ENCODE data around the gene KRTAP29-1.
A peak's percentile ranks its signal among the peaks of the same experiment; 100 is the strongest.
"Not testable (repeated sequence)": the region's sequence is repeated elsewhere in the genome, so short reads cannot be mapped to it uniquely, and the experiment has no call there.

The KRTAP29-1 gene

GRCh38 chr17:41301916-41302901 lies at the start of gene KRTAP29-1:
Gene KRTAP29-1 (minus strand): TSS chr17:41302851. CDS start chr17:41302851, 0 bp downstream.
- no peak for DNase-seq (ENCODE audit: low read depth in 2 of 2)

- no peak for DNase-seq (ENCODE audit: low read depth in 2 of 2)
Measured at GRCh38 chr17:41351177-41351576, 48.5 kb upstream of the KRTAP29-1 start.

- not testable (repeated sequence) for DNase-seq (ENCODE audit: low read depth in 2 of 2)
Measured at GRCh38 chr17:41350381-41350878, 47.8 kb upstream of the KRTAP29-1 start, which contains the start of gene KRT33A. Gene KRT33A (minus strand): TSS chr17:41350828. CDS start chr17:41350767, 61 bp downstream.

DNA sequence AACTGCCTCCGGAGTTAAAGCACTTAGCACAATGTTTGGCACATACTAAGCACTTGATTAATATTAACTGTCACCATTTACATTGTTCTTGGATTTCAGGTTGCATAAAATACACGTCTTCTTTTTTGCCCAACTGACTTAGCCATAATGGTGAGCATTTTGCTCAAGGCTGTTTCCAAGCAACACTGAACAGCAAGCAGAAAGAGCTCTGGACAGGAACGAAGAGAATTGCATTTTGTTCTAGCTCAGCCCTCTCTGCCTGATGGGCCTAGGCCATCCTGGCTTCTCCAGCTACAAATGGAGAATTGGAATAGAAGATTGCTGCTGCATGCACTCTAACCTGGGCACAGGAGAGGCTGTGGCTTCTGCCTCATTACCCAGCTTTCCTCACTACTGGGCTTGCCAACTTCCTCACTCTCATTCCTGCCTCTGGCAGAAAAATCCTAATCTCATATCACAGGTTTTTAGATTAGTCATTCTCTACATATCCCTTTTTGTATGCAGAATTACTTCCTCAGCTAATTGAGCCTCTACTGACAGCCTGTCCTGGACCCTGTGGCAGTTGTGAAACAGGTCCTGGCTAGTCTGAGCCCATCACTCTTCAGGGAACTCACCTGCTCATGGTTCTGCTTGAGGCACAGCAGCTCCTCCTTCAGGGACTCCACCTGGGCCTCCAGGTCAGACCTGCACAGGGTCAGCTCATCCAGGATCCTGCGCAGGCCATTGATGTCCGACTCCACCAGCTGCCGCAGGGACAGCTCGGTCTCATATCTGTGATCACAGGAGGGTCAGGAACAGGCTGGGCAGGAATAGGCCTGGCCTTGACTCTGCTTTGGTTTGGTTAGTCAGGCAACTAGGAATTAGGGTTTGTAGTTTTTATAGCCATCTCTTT lies 45.5 kb upstream of the KRTAP29-1 start:
- DNase-seq (ENCODE audit: low read depth in 2 of 2): no peak

- not testable (repeated sequence) for DNase-seq (ENCODE audit: low read depth in 2 of 2)
Measured at GRCh38 chr17:41346421-41346820, 43.8 kb upstream of the KRTAP29-1 start.

DNA sequence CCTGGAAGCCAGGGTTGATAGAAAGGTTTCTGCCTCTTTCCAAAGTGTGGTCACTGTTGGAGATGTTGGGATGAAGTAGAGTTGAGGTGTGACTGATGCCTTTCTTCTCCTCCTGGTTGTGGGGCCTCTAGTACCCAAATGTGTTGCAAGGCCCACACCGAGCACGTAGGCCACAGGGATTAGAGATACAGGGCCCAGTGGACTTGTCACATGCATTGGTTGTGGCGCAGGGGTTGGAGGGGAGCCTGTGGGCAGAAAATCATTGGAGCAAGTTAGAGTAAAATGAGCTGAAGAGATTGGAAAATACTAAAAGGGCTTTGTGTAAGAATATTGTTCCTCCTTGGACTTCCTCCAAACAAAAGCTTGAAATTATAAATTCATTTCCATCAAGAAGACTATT lies 43.3 kb upstream of the KRTAP29-1 start:
- no peak for DNase-seq (ENCODE audit: low read depth in 2 of 2)

GRCh38 chr17:41343029-41343428 lies 40.4 kb upstream of the KRTAP29-1 start:
- no peak for DNase-seq (ENCODE audit: low read depth in 2 of 2)

DNA sequence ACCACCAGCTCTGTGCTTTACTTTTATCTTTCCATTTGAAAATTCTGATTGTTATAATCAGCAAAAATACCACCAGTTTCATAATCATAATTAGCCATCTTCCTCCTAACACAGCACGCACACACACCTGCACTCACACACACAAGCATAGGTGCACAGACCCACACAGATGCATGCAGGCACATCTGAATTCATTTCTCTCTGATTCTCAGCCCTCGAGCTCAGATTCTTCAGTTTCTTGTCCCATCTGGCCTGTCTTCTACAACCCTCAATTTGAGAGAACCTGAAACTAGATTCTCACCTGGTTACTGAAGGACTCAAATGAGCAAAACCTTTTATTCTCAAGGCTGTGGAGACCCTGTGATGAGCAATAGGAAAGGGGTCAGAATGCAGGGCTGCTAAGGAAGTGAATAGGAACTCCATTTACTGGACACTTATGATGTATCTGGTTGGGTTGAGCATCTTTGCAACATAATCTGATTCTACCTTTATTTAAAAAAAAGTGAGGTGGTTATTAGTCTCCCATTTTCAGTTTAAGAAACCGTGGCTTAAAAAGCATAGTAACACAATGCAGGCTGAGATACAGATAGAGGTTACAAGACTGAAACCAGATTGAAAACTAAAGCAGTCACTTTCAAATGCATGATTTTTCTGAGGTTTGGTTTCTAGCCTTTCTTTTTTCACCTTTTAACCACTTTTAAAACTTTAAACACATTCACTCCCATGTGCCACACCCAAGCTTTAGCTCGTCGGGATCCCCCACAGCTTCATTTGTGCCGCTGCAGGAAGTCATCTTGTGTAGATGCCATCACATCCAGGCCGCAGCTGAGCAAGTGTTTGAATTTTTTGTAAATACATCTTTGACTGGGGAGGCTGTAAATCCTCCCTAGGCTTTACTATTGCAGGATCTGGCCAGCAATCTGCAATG lies 38.5 kb upstream of the KRTAP29-1 start:
- no peak for DNase-seq (ENCODE audit: low read depth in 2 of 2)

DNA sequence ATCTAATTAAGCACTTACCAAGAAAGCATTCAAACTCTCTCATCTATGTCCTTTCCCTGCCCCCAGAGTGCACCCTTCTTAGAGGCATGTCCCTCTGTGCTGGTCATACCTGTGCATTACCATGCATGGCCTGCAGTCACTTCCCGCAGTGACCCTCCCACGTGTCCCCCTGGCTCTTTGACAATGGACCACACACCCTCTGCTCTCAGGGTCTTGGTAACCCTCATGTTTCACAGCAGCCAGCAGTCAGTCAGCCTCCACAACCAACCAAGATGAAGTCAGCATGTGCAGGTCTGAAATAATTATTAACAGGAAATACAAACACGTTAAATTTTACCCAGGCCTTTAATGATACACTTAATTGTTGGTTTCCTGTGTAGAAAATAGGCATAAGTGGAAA lies 37.8 kb upstream of the KRTAP29-1 start:
- DNase-seq (ENCODE audit: low read depth in 2 of 2): no peak

GRCh38 chr17:41339571-41340172 lies 37.0 kb upstream of the KRTAP29-1 start:
- no peak for DNase-seq (ENCODE audit: low read depth in 2 of 2)

DNA sequence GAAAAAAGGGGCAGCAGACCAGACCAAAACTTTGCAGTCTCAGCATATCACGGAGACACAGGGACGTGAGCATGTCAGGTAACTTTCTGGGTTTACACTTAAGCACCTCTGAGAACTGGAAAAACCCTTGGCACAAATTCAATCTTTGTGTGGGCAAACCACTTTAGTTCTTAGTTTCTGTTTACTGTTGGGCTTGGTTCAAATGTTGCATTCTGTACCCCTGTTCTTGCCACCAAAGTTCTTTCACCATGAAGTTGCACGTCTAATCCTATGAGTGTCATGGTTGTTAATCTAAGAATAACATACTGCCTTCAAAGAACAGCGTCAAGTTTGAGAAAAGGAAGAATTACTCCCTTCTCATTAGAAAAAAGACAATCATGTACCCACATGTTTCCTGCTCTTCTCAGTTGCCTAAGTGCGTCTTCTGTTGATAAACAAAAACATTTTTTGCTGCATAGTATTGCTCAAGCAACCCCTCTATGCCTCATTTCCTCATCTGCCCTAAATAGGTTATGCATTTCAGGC lies 36.4 kb upstream of the KRTAP29-1 start:
- DNase-seq (ENCODE audit: low read depth in 2 of 2): no peak

DNA sequence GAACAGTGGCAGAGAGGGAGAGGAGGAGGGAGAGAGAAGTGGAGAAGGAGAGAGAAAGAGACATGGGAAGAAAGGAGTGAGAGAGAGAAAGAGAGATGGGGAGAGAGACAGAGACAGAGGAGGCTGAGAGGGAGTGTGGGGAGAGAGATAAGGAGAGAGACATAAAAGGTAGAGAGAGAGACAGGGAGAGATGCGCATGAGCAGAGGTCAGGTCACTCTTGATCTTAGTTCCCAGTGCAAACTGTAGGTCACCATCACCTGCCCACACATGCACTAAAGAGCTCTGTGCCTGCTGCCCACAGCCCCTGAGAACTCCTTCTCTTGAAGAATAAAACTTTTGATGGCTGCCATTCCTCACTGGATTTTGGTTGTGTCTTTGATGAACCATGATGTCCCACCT lies 33.1 kb upstream of the KRTAP29-1 start:
- no peak for DNase-seq (ENCODE audit: low read depth in 2 of 2)

- DNase-seq (ENCODE audit: low read depth in 2 of 2): no peak
Measured at GRCh38 chr17:41334385-41335305, 32.0 kb upstream of the KRTAP29-1 start.

DNA sequence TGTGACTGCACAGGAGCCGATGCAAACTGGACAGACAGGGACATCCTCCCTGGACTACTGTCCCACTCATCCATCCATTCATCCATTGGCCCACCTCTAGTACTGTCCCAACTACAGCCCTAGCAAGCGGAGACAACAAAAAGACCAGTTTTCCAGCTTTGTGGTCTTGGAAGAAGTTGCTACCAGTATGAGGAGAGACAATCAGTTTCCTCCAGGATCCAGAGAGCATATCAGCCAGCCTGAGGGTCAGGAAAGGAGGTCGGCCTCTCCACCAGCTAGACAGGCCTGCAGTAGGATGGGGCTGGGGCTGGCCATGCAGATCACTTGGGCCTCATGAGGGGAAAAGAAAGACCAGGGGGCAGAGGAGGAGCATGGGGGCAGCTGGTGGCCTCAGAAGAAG lies 31.2 kb upstream of the KRTAP29-1 start:
- no peak for DNase-seq (ENCODE audit: low read depth in 2 of 2)

- DNase-seq (ENCODE audit: low read depth in 2 of 2): no peak
Measured at GRCh38 chr17:41333098-41333497, 30.4 kb upstream of the KRTAP29-1 start.

DNA sequence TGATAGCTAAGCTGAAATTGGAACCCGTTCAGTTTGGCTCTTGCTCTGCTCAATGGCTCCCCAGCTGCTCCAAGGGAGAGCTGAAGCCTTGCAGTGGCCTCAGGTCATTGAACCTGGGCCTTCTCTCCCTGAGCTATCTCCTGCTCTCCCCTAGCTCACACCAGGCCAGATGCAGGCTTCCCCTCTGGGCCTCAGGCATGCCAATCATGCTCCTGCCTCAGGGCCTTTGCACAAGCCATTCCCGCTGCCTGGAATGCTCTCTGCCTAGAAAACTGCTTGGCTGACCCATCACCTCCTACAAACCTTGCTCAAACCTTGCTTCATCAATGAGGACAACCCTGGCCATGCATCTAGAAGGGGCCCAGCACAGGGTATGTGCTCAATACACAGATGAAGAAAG lies 29.6 kb upstream of the KRTAP29-1 start:
- DNase-seq (ENCODE audit: low read depth in 2 of 2): no peak

- no peak for DNase-seq (ENCODE audit: low read depth in 2 of 2)
Measured at GRCh38 chr17:41331606-41332005, 29.0 kb upstream of the KRTAP29-1 start.

DNA sequence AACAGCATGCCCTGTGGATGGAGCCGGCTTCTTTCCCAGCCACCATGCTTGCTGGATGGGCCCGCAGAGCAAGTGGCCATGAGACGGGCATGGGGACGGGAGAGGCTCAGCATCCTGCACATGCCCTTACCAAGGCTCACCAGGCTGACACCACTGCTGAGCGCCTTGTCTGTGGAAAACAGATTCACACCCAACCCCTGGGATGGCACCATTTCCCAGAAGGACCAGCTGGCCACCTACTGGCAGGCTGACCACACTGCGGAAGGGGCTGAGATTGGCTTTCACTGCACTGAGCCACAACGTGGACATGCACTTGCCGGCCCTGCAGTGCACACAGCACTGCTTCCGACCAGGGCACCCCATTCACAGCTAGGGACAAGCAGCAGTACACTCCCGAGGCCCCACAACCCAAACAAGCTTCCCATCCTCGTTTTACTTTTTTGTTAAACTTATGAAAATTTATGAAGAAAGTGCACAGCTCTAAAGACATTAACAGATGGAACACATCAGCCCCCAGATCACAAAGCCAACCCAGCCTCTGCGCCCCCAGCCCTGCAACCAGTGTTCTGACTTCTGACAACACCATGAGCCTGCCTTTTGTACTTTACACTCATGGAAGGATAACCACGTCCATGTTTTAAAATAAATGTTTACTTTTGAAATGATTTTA lies 26.8 kb upstream of the KRTAP29-1 start:
- DNase-seq (ENCODE audit: low read depth in 2 of 2): peak; percentile 16 to 20

DNA sequence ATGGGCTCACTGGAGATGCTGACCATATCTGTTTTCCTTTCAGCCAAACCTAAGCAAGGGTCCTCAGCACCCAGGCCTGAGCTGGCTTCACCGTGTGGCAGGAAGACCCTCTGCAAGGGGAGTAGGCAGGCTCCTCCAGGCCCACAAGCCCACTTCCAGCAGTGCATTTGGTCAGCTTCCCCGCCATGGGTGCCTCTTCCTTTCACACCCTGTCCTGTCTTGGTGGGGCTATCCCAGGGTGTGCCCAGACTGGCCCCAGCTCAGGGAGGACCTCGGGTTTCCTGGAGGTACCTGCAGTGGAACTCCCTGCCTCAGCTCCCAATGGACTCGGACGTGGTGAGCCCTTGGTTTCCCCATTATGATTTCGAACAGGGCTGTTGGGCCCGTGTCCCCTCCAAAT lies 25.6 kb upstream of the KRTAP29-1 start:
- DNase-seq (ENCODE audit: low read depth in 2 of 2): no peak

All from fibroblast of skin of left quadriceps (primary cell).